ENCODE results near the gene TBCE.

TBCE gene

GRCh38 chr1:235409042-235409820, 42.0 kb downstream of the TBCE start:
- DNase-seq (ENCODE audit: low read depth in 2 of 2): no peak
- no peak for TF ChIP-seq CTCF (IDR thresholded peaks at IDR 0.05; ENCODE audit: low read depth, low read length)
- H3K4me3 ChIP-seq (replicated peaks in 1 of 2; ENCODE audit: low read depth in 2 of 2, low read length in 2 of 2): no peak overlapping the region

- no peak for TF ChIP-seq CTCF (IDR thresholded peaks at IDR 0.05; ENCODE audit: low read depth, low read length)
- no peak for DNase-seq (ENCODE audit: low read depth in 2 of 2)
- H3K4me3 ChIP-seq (replicated peaks in 1 of 2; ENCODE audit: low read depth in 2 of 2, low read length in 2 of 2): no peak overlapping the region
Measured at GRCh38 chr1:235410467-235410866, 43.2 kb downstream of the TBCE start.

- DNase-seq (ENCODE audit: low read depth in 2 of 2): no peak
- no peak overlapping the region for H3K4me3 ChIP-seq (replicated peaks in 1 of 2; ENCODE audit: low read depth in 2 of 2, low read length in 2 of 2)
- TF ChIP-seq CTCF (IDR thresholded peaks at IDR 0.05; ENCODE audit: low read depth, low read length): no peak
Measured at GRCh38 chr1:235411489-235412486, 44.6 kb downstream of the TBCE start.

GRCh38 chr1:235415008-235415904, 48.0 kb downstream of the TBCE start:
- peak; percentile 77 for TF ChIP-seq CTCF (IDR thresholded peaks at IDR 0.05; ENCODE audit: low read depth, low read length)
- peak; percentile 87 to 89 for DNase-seq (ENCODE audit: low read depth in 2 of 2)

GRCh38 chr1:235416662-235417049, 49.4 kb downstream of the TBCE start:
- H3K4me3 ChIP-seq (replicated peaks in 1 of 2; ENCODE audit: low read depth in 2 of 2, low read length in 2 of 2): no peak overlapping the region
- TF ChIP-seq CTCF (IDR thresholded peaks at IDR 0.05; ENCODE audit: low read depth, low read length): no peak
- DNase-seq (ENCODE audit: low read depth in 2 of 2): peak; percentile 46 to 68

More at GRCh38 chr1:235415008-235415904, 48.0 kb downstream of the TBCE start:
- H3K4me3 ChIP-seq (replicated peaks in 1 of 2; ENCODE audit: low read depth in 2 of 2, low read length in 2 of 2): no peak overlapping the region

GRCh38 chr1:235417086-235417697, 50.0 kb downstream of the TBCE start:
- no peak overlapping the region for H3K4me3 ChIP-seq (replicated peaks in 1 of 2; ENCODE audit: low read depth in 2 of 2, low read length in 2 of 2)
- peak; percentile 68 for TF ChIP-seq CTCF (IDR thresholded peaks at IDR 0.05; ENCODE audit: low read depth, low read length)
- DNase-seq (ENCODE audit: low read depth in 2 of 2): peak; percentile 89 to 90
